ENCODE results near the gene TPP1.

GRCh38 chr11:6625832-6626420 lies 6.7 kb upstream of the TPP1 start:
- TF ChIP-seq EP300 (IDR thresholded peaks at IDR 0.05) (no peak), POLR2A (IDR thresholded peaks at IDR 0.05) (no peak), CTCF (IDR thresholded peaks at IDR 0.05) (no peak)
